H1 (cell line): ENCODE measurements around the gene TXNDC16.

Experiments
- CHD2 ChIP-seq: IDR thresholded peaks from 2 replicates; pipeline ENCODE4 v1.6.1; 2012; ENCODE audit warnings: low read length, improper control_type of control experiment
- CTCF ChIP-seq, 3 experiments: IDR thresholded peaks; 1 replicate in 2 of 3; 2 replicates in 1 of 3; pipeline versions ENCODE4 v1.5.1 to v1.6.1; 2011; ENCODE audit warnings: low read length in 3 of 3, mild to moderate bottlenecking in 3 of 3, inconsistent platforms in 2 of 3, low read depth in 1 of 3, moderate library complexity in 1 of 3; ENCODE audit not compliant: insufficient read depth in 1 of 3; ENCODE audit errors: control extremely low read depth in 1 of 3
- GTF2F1 ChIP-seq: IDR thresholded peaks from 2 replicates; pipeline ENCODE4 v1.6.1; 2012; ENCODE audit warnings: low read depth, low read length, improper control_type of control experiment, borderline replicate concordance
- MAX ChIP-seq: IDR thresholded peaks from 2 replicates; pipeline ENCODE4 v1.6.1; 2012; ENCODE audit warnings: inconsistent platforms
- POU5F1 ChIP-seq: IDR thresholded peaks from 2 replicates; pipeline ENCODE4 v1.6.1; 2011; ENCODE audit warnings: low read depth, mild to moderate bottlenecking, low read length, moderate library complexity

- TF ChIP-seq POU5F1 (no peak), CTCF (IDR thresholded peaks at IDR 0.05; ENCODE audit: control extremely low read depth in 1 of 3, insufficient read depth in 1 of 3, low read depth in 1 of 3, low read length in 3 of 3) (no peak), GTF2F1 (no peak), MAX (no peak), CHD2 (no peak)
Measured at GRCh38 chr14:52481864-52482263, 70.4 kb downstream of the TXNDC16 start.
